Effector CD4-positive, alpha-beta T cell (primary cell): ENCODE results near the gene AFDN.

ENCODE experiments used
- DNase-seq: peaks from one replicate; pipeline ENCODE4 v3.0.0-alpha.2; 2020
- total RNA-seq: gene quantifications from one replicate; lab custom pipeline; 2026; lab: John Stamatoyannopoulos, UW

The AFDN gene, protein sequence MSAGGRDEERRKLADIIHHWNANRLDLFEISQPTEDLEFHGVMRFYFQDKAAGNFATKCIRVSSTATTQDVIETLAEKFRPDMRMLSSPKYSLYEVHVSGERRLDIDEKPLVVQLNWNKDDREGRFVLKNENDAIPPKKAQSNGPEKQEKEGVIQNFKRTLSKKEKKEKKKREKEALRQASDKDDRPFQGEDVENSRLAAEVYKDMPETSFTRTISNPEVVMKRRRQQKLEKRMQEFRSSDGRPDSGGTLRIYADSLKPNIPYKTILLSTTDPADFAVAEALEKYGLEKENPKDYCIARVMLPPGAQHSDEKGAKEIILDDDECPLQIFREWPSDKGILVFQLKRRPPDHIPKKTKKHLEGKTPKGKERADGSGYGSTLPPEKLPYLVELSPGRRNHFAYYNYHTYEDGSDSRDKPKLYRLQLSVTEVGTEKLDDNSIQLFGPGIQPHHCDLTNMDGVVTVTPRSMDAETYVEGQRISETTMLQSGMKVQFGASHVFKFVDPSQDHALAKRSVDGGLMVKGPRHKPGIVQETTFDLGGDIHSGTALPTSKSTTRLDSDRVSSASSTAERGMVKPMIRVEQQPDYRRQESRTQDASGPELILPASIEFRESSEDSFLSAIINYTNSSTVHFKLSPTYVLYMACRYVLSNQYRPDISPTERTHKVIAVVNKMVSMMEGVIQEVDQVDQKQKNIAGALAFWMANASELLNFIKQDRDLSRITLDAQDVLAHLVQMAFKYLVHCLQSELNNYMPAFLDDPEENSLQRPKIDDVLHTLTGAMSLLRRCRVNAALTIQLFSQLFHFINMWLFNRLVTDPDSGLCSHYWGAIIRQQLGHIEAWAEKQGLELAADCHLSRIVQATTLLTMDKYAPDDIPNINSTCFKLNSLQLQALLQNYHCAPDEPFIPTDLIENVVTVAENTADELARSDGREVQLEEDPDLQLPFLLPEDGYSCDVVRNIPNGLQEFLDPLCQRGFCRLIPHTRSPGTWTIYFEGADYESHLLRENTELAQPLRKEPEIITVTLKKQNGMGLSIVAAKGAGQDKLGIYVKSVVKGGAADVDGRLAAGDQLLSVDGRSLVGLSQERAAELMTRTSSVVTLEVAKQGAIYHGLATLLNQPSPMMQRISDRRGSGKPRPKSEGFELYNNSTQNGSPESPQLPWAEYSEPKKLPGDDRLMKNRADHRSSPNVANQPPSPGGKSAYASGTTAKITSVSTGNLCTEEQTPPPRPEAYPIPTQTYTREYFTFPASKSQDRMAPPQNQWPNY (N-terminal part only)
- 53.3 reads per million, percentile 70 among the genes with 10 or more reads in this experiment for total RNA-seq

- no peak for DNase-seq
Measured at GRCh38 chr6:167826896-167827582, at the start of gene AFDN. Gene AFDN, plus strand, starts transcription at chr6:167826911. Its CDS starts 222 bp downstream, at chr6:167827133.

GRCh38 chr6:167778497-167779128 lies 48.1 kb upstream of the AFDN start:
- no peak for DNase-seq

- no peak for DNase-seq
Measured at GRCh38 chr6:167779129-167779992, 47.4 kb upstream of the AFDN start.

- DNase-seq: no peak
Measured at GRCh38 chr6:167779993-167780655, 46.6 kb upstream of the AFDN start.

DNA sequence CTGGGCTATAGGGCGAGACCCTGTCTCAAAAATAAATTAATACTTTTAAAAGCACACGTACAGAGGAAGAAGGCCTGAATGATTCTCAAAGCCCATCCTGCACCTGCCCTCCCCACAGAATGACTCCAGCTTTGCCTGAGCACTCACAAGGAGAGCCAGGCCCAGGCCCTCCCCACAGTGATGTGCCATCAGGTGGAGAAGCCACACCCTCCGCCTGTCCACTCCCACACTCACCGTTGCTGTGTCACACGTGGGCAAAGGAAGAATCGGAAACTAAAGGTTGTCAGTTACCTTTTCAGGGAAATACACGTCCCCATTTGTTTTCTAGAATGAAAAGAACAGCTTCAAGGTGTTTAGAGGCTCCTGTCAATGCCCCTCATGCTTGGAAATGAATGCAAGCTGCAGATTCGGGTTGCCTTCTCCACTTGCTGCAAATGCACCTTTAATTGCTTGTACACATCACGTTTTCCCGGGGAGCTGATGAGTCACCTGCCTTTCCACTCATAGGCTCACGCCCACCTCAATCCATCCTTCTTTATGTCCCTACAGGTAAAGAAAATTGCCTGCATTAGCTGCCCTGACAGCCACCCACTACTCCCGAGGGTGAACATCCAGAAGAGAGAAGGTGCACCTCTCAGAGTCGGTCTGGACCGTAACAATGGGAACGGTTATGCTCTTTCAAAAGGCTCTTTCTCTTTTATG lies 45.5 kb upstream of the AFDN start:
- DNase-seq: no peak

DNA sequence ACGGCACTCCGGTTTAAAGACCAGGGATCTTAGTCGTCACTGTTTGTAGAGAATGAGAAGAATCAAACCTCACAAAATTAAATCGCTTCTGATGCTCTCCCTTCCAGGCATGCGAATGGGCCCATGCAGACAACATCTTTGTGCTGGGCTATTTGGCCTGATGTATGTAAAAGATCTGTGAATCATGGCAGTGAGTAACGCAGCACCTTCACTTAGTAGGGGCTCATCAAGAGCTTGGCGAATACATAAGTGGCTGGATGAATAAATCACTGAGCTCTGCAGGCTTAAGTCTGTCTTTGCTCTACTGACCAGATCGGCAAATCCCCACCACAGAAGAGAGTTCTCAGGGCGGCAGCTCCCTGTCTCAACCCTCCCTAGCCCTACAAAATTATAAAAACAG lies 44.8 kb upstream of the AFDN start:
- no peak for DNase-seq

- no peak for DNase-seq
Measured at GRCh38 chr6:167782698-167783517, 43.8 kb upstream of the AFDN start.

DNA sequence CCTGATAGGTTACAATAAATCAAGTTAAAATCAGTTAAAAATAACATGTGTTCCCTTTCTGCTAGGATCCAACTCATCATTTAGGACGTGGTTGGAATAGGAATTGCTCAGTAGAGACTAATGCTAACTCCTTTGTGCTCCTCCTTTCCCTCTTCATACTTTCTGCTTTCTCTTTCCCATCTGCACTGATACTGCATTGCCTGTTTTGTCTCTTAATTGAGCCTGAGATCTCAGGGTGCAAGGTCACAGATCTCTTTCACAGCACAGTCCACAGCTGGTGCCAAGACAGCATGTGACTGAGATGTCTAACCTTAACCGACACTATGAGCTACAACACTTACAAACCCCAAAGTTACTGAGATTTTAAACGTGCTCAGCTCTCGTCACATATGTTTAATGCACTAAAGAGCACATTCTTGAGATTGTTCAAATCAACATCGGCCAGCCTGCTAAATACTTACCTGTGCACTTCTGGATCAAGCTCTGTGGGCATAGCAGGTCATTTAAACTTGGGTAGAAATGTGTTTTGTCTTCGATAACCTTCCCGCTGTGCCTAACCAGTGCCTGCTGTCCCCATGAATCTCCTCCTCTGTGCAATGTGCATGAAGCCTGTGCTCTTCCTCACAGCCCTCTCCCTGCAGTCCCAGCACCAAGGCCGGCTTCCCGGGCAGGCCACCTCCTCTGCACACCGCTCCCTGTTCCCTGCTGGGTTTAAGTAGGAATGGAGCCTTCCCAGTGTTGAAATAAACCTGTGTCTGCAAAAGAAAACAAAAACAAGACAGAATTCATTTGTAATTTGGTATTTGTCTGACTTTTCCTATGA lies 39.6 kb upstream of the AFDN start:
- no peak for DNase-seq

- no peak for DNase-seq
Measured at GRCh38 chr6:167787896-167788562, 38.7 kb upstream of the AFDN start.

- no peak for DNase-seq
Measured at GRCh38 chr6:167788563-167788903, 38.2 kb upstream of the AFDN start.

DNA sequence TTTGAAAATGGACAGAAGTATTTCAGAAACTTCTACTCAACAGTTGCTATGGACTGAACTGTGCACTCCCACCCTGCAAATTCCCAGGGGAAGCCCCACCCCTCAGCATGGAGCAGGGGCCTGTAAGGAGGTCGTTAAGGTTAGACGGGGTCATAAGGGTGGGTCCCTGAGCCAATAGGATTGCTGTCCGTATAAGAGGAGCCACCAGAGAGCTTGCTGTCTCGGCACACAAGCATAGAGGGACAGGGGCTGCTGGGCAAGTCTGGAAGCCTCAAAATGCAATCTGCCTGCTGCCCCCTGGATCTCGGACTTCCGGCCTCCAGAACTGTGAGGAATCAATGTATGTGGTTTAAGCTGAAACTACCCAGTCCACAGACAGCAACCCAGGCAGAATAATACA lies 37.4 kb upstream of the AFDN start:
- DNase-seq: no peak

GRCh38 chr6:167791091-167791779 lies 35.5 kb upstream of the AFDN start:
- DNase-seq: no peak

DNA sequence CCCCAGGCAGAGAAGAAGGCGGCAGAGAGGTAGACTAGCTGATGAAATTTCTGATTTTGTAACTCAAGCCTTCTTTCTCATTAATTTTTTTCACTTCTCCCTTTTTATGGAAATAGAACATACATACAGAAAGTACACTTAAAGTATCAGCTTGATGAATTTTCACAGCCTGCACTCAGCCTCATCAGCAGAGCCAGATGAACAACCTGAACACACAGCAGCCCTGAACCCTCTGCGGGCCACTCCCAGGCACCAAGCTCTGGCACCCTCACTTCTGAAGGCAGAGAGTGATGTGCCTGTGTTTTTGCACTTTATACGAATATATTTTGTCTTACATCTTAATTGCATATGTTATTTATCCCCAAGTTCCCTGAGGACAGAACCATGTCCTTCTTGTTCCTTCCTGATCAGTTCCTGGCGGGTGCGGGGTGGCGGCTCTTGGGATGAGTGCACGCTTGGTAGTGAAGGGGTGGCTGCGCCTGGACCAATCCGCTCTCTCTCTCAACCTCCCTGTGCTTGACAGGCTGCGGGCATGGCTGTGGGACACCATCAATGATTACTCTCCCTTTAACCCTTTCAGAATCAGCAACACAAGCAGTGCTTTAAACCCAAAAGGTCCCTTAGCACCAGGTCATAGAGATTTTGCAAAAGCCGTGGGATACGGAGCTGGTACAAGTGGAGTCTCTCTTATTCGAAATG lies 34.8 kb upstream of the AFDN start:
- DNase-seq: no peak

DNA sequence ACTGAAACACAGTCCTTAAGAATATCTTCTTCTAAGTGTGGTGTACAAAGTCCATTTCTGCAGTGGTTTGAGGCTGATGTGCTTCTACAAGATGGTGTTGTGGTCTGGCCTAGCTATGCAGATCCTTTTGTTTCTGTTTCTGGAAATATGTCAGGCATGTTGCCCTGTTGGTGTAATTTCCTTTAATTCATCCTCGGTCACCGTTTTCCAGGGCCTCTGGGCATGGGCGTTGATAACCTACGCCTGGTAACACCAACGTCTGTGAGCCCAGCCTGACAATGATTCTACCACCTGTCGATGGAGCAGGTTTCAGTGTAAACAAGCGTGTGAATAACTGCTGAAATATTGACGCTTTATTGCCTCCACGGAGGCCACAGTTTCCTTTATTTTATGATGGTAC lies 33.3 kb upstream of the AFDN start:
- no peak for DNase-seq

- DNase-seq: no peak
Measured at GRCh38 chr6:167794161-167795157, 32.3 kb upstream of the AFDN start.
